Activated T-cell treated with anti-CD3 and anti-CD28 coated beads, Interleukin-2, amount 50 U/mL, for 1 hour (primary cell): ENCODE data around the gene PLPPR2.
A peak's percentile ranks its signal among the peaks of the same experiment; 100 is the strongest.
"Not testable (repeated sequence)": the region's sequence is repeated elsewhere in the genome, so short reads cannot be mapped to it uniquely, and the experiment has no call there.

Experiments used
- DNase-seq: peaks from one replicate; pipeline ENCODE4 v3.0.0-alpha.2; 2020

Gene PLPPR2

GRCh38 chr19:11374433-11375142 is 19.4 kb downstream of the PLPPR2 start, which contains the start of gene SWSAP1:
SWSAP1 (plus strand) TSS chr19:11374666; CDS start chr19:11374681, 15 bp downstream.
- peak; percentile 96 for DNase-seq

GRCh38 chr19:11375143-11375948 is 20.1 kb downstream of the PLPPR2 start:
- peak; percentile 66 for DNase-seq

GRCh38 chr19:11377237-11377636 is 22.0 kb downstream of the PLPPR2 start:
- no peak for DNase-seq

- DNase-seq = no peak
Observed at GRCh38 chr19:11377756-11378155, 22.5 kb downstream of the PLPPR2 start.

- DNase-seq = no peak
Observed at GRCh38 chr19:11378319-11379189, 23.3 kb downstream of the PLPPR2 start.

GRCh38 chr19:11379269-11379845 is 24.1 kb downstream of the PLPPR2 start:
- DNase-seq = not testable (repeated sequence)

GRCh38 chr19:11379857-11380350 is 24.7 kb downstream of the PLPPR2 start:
- no peak for DNase-seq

GRCh38 chr19:11380653-11381537 is 25.7 kb downstream of the PLPPR2 start:
- peak; percentile 96 for DNase-seq

- peak; percentile 57 for DNase-seq
Observed at GRCh38 chr19:11382898-11383705, 27.9 kb downstream of the PLPPR2 start.

- DNase-seq = no peak
Observed at GRCh38 chr19:11383706-11384048, 28.4 kb downstream of the PLPPR2 start.

- DNase-seq = no peak
Observed at GRCh38 chr19:11384778-11385129, 29.5 kb downstream of the PLPPR2 start.

GRCh38 chr19:11387162-11388034 is 32.2 kb downstream of the PLPPR2 start:
- no peak for DNase-seq

GRCh38 chr19:11390359-11390758 is 35.1 kb downstream of the PLPPR2 start:
- no peak for DNase-seq

- DNase-seq = no peak
Observed at GRCh38 chr19:11390933-11391680, 35.9 kb downstream of the PLPPR2 start.

- no peak for DNase-seq
Observed at GRCh38 chr19:11397089-11397610, 41.9 kb downstream of the PLPPR2 start.

- DNase-seq = no peak
Observed at GRCh38 chr19:11399667-11400066, 44.4 kb downstream of the PLPPR2 start.

- no peak for DNase-seq
Observed at GRCh38 chr19:11400798-11401197, 45.6 kb downstream of the PLPPR2 start.

- no peak for DNase-seq
Observed at GRCh38 chr19:11401808-11402543, 46.7 kb downstream of the PLPPR2 start.
